HepG2 (cell line): ENCODE results near the gene SAC3D1. TPM values are rescaled to one million over a fixed set of nuclear protein-coding genes. Genes with fewer than 3 reads are reported as not detected.

Experiments
- EHMT2 ChIP-seq: fragments of 200-600 bp; sonication (generic); IDR thresholded peaks from 2 replicates; pipeline ENCODE4 v1.7.0; 2017; ENCODE audit warnings: antibody characterized with exemption, low read depth, low read length, borderline replicate concordance
- HMGA1 ChIP-seq: sonication (generic); formaldehyde crosslinking; conservative IDR thresholded peaks from 2 replicates; pipeline ENCODE4 v1.4.0; 2020; ENCODE audit warnings: missing genetic modification reagents
- NPAS2 ChIP-seq: sonication (generic); formaldehyde crosslinking; IDR thresholded peaks from 2 replicates; pipeline ENCODE4 v1.8.0; 2022; ENCODE audit warnings: mild to moderate bottlenecking, missing genetic modification reagents, borderline replicate concordance
- polyA plus RNA-seq, 8 experiments: library from polyadenylated mRNA; depleted of rRNA in 3 of 8; stranded (reverse) in 7 of 8; unstranded in 1 of 8; fragments of >200 nt; fragmentation: Illumina TruSeq in 4 of 8; extraction: Trizol in 4 of 8; gene quantifications; 2 replicates each; pipeline versions ENCODE4 v1.2.1 to v1.2.3, GENCODE V29; 2011 to 2016; ENCODE audit warnings: low read depth in 4 of 8, missing spikeins in 1 of 8, mixed read lengths in 1 of 8; ENCODE audit not compliant: insufficient read depth in 1 of 8
- total RNA-seq, 5 experiments: library from RNA; depleted of rRNA; stranded (reverse); fragments of >200 nt; fragmentation: Illumina TruSeq; extraction: Trizol; gene quantifications; 2 replicates each; pipeline ENCODE4 v1.2.3, GENCODE V29; 2016; ENCODE audit warnings: low read depth in 1 of 5
- TF ChIP-seq, protein P1 (sequence below): sonication (generic); formaldehyde crosslinking; IDR thresholded peaks from 2 replicates; pipeline ENCODE4 v1.9.0; 2021; ENCODE audit warnings: mild to moderate bottlenecking, missing genetic modification reagents
- TF ChIP-seq, protein P2 (sequence below): IDR thresholded peaks from 2 replicates; pipeline ENCODE4 v1.6.1; 2016; ENCODE audit warnings: missing genetic modification reagents, missing compliant biosample characterization
- TF ChIP-seq, protein P3 (sequence below): sonication (generic); formaldehyde crosslinking; IDR thresholded peaks from 2 replicates; pipeline ENCODE4 v1.5.0; 2020; ENCODE audit warnings: mild to moderate bottlenecking, missing genetic modification reagents

SAC3D1 gene
- total and polyA plus RNA-seq, 2 of the 13 experiments (the other 11 are each of a cell fraction or from before 2014, with no cell fraction given): 7.4 to 36.3 TPM

DNA sequence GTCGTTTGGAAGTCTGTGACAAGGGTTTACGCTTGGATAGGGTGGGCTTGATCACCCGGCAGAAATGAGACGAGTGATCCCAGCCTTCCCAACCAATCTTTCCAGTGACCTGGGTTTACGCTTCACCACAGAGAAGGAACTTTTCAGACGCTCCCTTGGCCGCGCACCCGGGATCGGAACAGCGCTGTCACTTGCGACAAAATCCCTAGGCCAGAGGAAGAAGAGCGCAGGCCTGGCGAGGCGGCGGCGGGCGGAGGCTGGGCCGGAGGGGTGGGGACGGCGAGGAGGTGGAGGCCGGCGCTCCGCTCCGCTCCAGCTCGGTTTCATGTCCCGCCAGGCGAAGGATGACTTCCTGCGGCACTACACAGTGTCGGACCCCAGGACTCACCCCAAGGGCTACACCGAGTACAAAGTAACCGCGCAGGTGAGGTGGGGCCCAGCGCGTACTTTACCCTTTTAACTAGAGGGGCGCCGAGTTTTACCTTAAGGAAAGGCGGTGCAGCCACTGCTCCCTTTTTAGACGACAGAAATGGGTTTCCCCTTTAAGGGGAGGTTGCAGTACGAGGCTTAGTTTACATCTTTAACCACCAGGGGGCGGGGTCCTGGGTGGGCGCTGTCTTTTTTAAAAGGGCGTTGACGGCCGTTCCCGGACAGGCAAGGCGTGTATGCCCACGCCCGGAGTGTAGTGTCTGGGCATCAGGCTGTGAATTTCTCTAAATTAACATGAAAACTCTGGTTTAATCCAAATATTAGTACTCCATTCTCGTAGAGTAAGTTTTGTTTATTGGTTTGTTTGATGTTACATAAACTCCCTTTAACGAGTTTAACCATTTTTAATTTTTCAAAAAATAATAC is 13.6 kb upstream of the SAC3D1 start, which contains the start of gene SNX15 (continued):
- TF ChIP-seq, protein P1, sequence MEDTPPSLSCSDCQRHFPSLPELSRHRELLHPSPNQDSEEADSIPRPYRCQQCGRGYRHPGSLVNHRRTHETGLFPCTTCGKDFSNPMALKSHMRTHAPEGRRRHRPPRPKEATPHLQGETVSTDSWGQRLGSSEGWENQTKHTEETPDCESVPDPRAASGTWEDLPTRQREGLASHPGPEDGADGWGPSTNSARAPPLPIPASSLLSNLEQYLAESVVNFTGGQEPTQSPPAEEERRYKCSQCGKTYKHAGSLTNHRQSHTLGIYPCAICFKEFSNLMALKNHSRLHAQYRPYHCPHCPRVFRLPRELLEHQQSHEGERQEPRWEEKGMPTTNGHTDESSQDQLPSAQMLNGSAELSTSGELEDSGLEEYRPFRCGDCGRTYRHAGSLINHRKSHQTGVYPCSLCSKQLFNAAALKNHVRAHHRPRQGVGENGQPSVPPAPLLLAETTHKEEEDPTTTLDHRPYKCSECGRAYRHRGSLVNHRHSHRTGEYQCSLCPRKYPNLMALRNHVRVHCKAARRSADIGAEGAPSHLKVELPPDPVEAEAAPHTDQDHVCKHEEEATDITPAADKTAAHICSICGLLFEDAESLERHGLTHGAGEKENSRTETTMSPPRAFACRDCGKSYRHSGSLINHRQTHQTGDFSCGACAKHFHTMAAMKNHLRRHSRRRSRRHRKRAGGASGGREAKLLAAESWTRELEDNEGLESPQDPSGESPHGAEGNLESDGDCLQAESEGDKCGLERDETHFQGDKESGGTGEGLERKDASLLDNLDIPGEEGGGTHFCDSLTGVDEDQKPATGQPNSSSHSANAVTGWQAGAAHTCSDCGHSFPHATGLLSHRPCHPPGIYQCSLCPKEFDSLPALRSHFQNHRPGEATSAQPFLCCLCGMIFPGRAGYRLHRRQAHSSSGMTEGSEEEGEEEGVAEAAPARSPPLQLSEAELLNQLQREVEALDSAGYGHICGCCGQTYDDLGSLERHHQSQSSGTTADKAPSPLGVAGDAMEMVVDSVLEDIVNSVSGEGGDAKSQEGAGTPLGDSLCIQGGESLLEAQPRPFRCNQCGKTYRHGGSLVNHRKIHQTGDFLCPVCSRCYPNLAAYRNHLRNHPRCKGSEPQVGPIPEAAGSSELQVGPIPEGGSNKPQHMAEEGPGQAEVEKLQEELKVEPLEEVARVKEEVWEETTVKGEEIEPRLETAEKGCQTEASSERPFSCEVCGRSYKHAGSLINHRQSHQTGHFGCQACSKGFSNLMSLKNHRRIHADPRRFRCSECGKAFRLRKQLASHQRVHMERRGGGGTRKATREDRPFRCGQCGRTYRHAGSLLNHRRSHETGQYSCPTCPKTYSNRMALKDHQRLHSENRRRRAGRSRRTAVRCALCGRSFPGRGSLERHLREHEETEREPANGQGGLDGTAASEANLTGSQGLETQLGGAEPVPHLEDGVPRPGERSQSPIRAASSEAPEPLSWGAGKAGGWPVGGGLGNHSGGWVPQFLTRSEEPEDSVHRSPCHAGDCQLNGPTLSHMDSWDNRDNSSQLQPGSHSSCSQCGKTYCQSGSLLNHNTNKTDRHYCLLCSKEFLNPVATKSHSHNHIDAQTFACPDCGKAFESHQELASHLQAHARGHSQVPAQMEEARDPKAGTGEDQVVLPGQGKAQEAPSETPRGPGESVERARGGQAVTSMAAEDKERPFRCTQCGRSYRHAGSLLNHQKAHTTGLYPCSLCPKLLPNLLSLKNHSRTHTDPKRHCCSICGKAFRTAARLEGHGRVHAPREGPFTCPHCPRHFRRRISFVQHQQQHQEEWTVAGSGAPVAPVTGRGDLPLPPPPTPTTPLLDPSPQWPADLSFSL (CRISPR knock-in tag): no peak
- no peak for TF ChIP-seq EHMT2
- no peak for TF ChIP-seq NPAS2 (CRISPR knock-in tag)
- TF ChIP-seq, protein P2, sequence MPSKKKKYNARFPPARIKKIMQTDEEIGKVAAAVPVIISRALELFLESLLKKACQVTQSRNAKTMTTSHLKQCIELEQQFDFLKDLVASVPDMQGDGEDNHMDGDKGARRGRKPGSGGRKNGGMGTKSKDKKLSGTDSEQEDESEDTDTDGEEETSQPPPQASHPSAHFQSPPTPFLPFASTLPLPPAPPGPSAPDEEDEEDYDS (CRISPR knock-in tag): peak; percentile 33; the same call in 1 of the 2 replicates
- TF ChIP-seq, protein P3, sequence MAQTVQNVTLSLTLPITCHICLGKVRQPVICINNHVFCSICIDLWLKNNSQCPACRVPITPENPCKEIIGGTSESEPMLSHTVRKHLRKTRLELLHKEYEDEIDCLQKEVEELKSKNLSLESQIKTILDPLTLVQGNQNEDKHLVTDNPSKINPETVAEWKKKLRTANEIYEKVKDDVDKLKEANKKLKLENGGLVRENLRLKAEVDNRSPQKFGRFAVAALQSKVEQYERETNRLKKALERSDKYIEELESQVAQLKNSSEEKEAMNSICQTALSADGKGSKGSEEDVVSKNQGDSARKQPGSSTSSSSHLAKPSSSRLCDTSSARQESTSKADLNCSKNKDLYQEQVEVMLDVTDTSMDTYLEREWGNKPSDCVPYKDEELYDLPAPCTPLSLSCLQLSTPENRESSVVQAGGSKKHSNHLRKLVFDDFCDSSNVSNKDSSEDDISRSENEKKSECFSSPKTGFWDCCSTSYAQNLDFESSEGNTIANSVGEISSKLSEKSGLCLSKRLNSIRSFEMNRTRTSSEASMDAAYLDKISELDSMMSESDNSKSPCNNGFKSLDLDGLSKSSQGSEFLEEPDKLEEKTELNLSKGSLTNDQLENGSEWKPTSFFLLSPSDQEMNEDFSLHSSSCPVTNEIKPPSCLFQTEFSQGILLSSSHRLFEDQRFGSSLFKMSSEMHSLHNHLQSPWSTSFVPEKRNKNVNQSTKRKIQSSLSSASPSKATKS (CRISPR knock-in tag): no peak
- no peak for TF ChIP-seq HMGA1 (CRISPR knock-in tag)
